Nephron progenitor cell (in vitro differentiated cells): ENCODE measurements around the gene CALML5.
A peak's percentile ranks its signal among the peaks of the same experiment; 100 is the strongest.

Experiments used
- DNase-seq: peaks from one replicate; pipeline ENCODE4 v3.0.0; 2021
- H3K27ac Mint-ChIP-seq: 2 replicates; pipeline ENCODE4 v1.8.0; 2021; ENCODE audit warnings: mild to moderate bottlenecking, moderate library complexity, mixed read lengths
- H3K27me3 Mint-ChIP-seq: 2 replicates; pipeline ENCODE4 v1.8.0; 2021; ENCODE audit warnings: mild to moderate bottlenecking, low read depth, mixed read lengths; ENCODE audit not compliant: poor library complexity
- H3K36me3 Mint-ChIP-seq: 2 replicates; pipeline ENCODE4 v1.8.0; 2021; ENCODE audit warnings: low read depth, mixed read lengths
- H3K4me1 Mint-ChIP-seq: 2 replicates; pipeline ENCODE4 v1.8.0; 2021; ENCODE audit warnings: mixed read lengths
- H3K4me3 Mint-ChIP-seq: 2 replicates; pipeline ENCODE4 v1.8.0; 2021; ENCODE audit warnings: mild to moderate bottlenecking, moderate library complexity, mixed read lengths
- H3K9me3 Mint-ChIP-seq: 2 replicates; pipeline ENCODE4 v1.8.0; 2021; ENCODE audit warnings: mild to moderate bottlenecking, moderate library complexity, mixed read lengths
- TF ChIP-seq, protein P1 (sequence below): fragments of 200-600 bp; sonication (generic); IDR thresholded peaks from 2 replicates; pipeline ENCODE4 v1.5.0; 2021; ENCODE audit warnings: antibody characterized with exemption

Gene CALML5

GRCh38 chr10:5484205-5484604 is 15.2 kb downstream of the CALML5 start:
- TF ChIP-seq, protein P1, sequence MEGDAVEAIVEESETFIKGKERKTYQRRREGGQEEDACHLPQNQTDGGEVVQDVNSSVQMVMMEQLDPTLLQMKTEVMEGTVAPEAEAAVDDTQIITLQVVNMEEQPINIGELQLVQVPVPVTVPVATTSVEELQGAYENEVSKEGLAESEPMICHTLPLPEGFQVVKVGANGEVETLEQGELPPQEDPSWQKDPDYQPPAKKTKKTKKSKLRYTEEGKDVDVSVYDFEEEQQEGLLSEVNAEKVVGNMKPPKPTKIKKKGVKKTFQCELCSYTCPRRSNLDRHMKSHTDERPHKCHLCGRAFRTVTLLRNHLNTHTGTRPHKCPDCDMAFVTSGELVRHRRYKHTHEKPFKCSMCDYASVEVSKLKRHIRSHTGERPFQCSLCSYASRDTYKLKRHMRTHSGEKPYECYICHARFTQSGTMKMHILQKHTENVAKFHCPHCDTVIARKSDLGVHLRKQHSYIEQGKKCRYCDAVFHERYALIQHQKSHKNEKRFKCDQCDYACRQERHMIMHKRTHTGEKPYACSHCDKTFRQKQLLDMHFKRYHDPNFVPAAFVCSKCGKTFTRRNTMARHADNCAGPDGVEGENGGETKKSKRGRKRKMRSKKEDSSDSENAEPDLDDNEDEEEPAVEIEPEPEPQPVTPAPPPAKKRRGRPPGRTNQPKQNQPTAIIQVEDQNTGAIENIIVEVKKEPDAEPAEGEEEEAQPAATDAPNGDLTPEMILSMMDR: no peak
- no peak overlapping the region for H3K27ac Mint-ChIP-seq
- H3K9me3 Mint-ChIP-seq: no peaks in the 10 kb centered on the region
- no peaks in the 10 kb centered on the region for H3K36me3 Mint-ChIP-seq
- no peak overlapping the region for H3K4me3 Mint-ChIP-seq
- DNase-seq: no peak
- H3K27me3 Mint-ChIP-seq: peaks cover 8% of the 10 kb centered on the region
- peaks cover 24% of the 10 kb centered on the region for H3K4me1 Mint-ChIP-seq

GRCh38 chr10:5482016-5482415 is 17.4 kb downstream of the CALML5 start:
- TF ChIP-seq, protein P1: no peak
- H3K36me3 Mint-ChIP-seq: no peaks in the 10 kb centered on the region
- peaks cover 12% of the 10 kb centered on the region for H3K27me3 Mint-ChIP-seq
- DNase-seq: no peak
- H3K9me3 Mint-ChIP-seq: no peaks in the 10 kb centered on the region
- peaks cover 30% of the 10 kb centered on the region for H3K4me1 Mint-ChIP-seq
- H3K4me3 Mint-ChIP-seq: no peak overlapping the region
- no peak overlapping the region for H3K27ac Mint-ChIP-seq

DNA sequence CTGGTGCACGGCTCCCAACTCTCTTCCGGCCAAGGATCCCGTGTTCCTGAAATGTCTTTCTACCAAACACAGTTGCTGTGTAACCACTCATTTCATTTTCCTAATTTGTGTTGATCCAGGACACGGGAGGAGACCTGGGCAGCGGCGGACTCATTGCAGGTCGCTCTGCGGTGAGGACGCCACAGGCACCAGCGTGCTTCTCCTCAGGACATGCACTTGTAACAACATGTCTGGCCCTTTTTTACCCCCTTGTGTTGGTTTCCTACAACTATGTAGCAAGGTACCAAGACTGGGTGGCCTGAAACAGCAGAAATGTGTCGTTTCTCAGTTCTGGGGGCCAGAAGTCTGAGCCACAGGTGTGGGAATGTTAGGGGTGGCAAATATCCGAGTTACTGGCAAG is 18.2 kb downstream of the CALML5 start:
- peak overlapping the region; percentile 89 for H3K27ac Mint-ChIP-seq
- H3K36me3 Mint-ChIP-seq: no peaks in the 10 kb centered on the region
- no peaks in the 10 kb centered on the region for H3K9me3 Mint-ChIP-seq
- peaks cover 24% of the 10 kb centered on the region for H3K4me1 Mint-ChIP-seq
- TF ChIP-seq, protein P1: no peak
- H3K27me3 Mint-ChIP-seq: peaks cover 16% of the 10 kb centered on the region
- no peak overlapping the region for H3K4me3 Mint-ChIP-seq
- DNase-seq: no peak

DNA sequence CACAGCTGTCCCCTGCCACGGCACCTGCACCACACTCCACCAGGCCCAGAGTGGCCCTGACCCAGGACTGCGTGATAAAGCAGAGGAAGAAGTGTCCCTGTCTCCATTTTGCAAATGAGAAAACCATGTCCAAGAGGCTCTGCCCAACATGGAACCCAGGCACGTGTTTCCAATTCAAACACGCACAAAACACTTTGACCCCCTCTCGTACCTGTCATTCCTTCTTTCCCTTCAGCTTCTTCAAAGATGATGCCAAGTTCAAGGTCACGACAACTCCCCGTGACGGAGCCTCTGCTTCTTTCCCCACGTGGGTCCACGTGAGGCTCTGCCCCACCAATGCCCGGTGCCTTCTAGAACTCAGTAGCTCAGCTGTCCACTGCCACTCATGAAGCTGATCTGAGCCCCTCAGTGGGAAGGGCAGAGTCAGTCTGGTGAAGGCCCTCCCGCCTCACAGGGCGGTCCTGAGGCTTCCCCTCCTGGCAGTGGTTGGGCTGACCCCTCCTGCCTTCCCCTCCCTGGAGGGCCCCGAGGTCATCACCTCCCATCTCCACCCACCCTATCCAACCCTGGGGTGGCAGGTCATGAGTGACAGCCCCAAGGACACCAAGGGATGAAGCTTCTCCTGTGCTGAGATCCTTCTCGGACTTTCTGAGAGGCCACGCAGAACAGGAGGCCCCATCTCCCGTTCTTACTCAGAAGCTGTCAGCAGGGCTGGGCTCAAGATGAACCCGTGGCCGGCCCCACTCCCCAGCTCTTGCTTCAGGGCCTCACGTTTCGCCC is 19.0 kb downstream of the CALML5 start:
- H3K4me1 Mint-ChIP-seq: peaks cover 21% of the 10 kb centered on the region
- H3K4me3 Mint-ChIP-seq: no peak overlapping the region
- H3K36me3 Mint-ChIP-seq: no peaks in the 10 kb centered on the region
- TF ChIP-seq, protein P1: no peak
- no peaks in the 10 kb centered on the region for H3K9me3 Mint-ChIP-seq
- no peak for DNase-seq
- H3K27me3 Mint-ChIP-seq: peaks cover 14% of the 10 kb centered on the region
- no peak overlapping the region for H3K27ac Mint-ChIP-seq

DNA sequence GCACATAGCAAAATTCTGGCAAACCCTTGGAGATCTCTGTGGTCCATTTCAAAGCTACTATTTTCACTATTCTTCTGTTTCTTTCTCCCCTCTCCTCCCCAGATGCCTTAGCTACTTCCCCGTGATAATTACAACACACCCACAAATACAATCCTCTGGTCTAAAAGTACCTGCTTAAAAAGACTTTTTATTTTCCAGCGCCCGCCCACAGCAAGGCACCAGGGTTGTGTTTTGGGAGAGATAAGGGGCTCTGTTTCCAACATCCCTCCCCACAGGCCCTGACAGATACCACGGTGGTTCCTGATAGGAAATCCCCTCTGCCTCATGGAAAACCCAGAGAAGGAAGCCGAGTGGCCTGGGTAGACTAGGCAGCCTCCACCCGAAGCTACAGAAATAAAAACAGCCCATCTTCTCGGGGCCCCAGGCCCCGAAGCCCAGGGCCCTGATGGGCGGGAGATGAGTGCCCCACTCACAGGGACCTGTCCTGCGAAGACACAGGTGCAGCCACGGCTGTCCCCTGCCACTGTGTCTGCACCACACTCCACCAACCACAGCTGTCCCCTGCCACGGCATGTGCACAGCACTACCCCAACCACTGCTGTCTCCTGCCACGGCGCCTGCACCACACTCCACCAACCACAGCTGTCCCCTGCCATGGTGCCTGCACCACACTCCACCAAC is 19.7 kb downstream of the CALML5 start:
- TF ChIP-seq, protein P1: no peak
- Mint-ChIP-seq H3K9me3 (no peaks in the 10 kb centered on the region), H3K4me1 (peaks cover 21% of the 10 kb centered on the region), H3K4me3 (no peak overlapping the region), H3K27me3 (peaks cover 14% of the 10 kb centered on the region), H3K36me3 (no peaks in the 10 kb centered on the region), H3K27ac (no peak overlapping the region)
- no peak for DNase-seq
